GM19395 (cell line): Measurements from ENCODE around the gene GLI1.

Experiments used
- ATAC-seq: cut with Tn5 transposase; IDR thresholded peaks from one replicate; pipeline ENCODE4 v1.9.1; 2021; ENCODE audit warnings: mild to moderate bottlenecking, moderate library complexity; ENCODE audit not compliant: unreplicated experiment

Gene GLI1

GRCh38 chr12:57518176-57518919 lies 58.8 kb downstream of the GLI1 start:
- no peak for ATAC-seq

GRCh38 chr12:57518920-57519795 lies 59.6 kb downstream of the GLI1 start:
- no peak for ATAC-seq

GRCh38 chr12:57519796-57520052 lies 60.1 kb downstream of the GLI1 start:
- ATAC-seq = peak; percentile 6

- ATAC-seq = peak; percentile 70
Measured at GRCh38 chr12:57520053-57520818, 60.7 kb downstream of the GLI1 start, which contains the start of gene DDIT3. Gene DDIT3, minus strand, starts transcription at chr12:57520514. Its CDS starts 3,108 bp downstream, at chr12:57517406.

GRCh38 chr12:57521525-57522010 lies 62.0 kb downstream of the GLI1 start:
- ATAC-seq = no peak
